WTC11 (cell line): ENCODE measurements around the gene APOBEC3C.

Experiments
- ATF1 ChIP-seq: sonication (generic); formaldehyde crosslinking; IDR thresholded peaks from 2 replicates; pipeline ENCODE4 v1.8.1; 2023; ENCODE audit warnings: mild to moderate bottlenecking, moderate library complexity, missing genetic modification reagents
- ATF2 ChIP-seq: sonication (generic); formaldehyde crosslinking; IDR thresholded peaks from 2 replicates; pipeline ENCODE4 v1.8.1; 2022; ENCODE audit warnings: low read depth, missing genetic modification reagents, borderline replicate concordance
- ATF3 ChIP-seq: sonication (generic); formaldehyde crosslinking; conservative IDR thresholded peaks from 2 replicates; pipeline ENCODE4 v1.8.1; 2022; ENCODE audit warnings: mild to moderate bottlenecking, missing genetic modification reagents
- CBFB ChIP-seq: sonication (generic); formaldehyde crosslinking; IDR thresholded peaks from 2 replicates; pipeline ENCODE4 v1.8.1; 2022; ENCODE audit warnings: mild to moderate bottlenecking, low read depth, missing genetic modification reagents
- CTCF ChIP-seq: fragments of 200-600 bp; IDR thresholded peaks from 2 replicates; pipeline ENCODE4 v1.8.0; 2022; ENCODE audit warnings: antibody characterized with exemption
- E2F4 ChIP-seq: sonication (generic); formaldehyde crosslinking; IDR thresholded peaks from 2 replicates; pipeline ENCODE4 v1.8.1; 2022; ENCODE audit warnings: low read depth, mild to moderate bottlenecking, moderate library complexity, missing genetic modification reagents, borderline replicate concordance
- E2F5 ChIP-seq: sonication (generic); formaldehyde crosslinking; IDR thresholded peaks from 2 replicates; pipeline ENCODE4 v1.8.1; 2022; ENCODE audit warnings: mild to moderate bottlenecking, moderate library complexity, missing genetic modification reagents
- ESRRA ChIP-seq: sonication (generic); formaldehyde crosslinking; IDR thresholded peaks from 2 replicates; pipeline ENCODE4 v1.8.1; 2022; ENCODE audit warnings: mild to moderate bottlenecking, missing genetic modification reagents, borderline replicate concordance
- MAX ChIP-seq: sonication (generic); formaldehyde crosslinking; IDR thresholded peaks from 2 replicates; pipeline ENCODE4 v1.8.0; 2022; ENCODE audit warnings: mild to moderate bottlenecking, missing genetic modification reagents
- TEAD1 ChIP-seq: sonication (generic); formaldehyde crosslinking; IDR thresholded peaks from 2 replicates; pipeline ENCODE4 v1.8.0; 2022; ENCODE audit warnings: mild to moderate bottlenecking, missing genetic modification reagents
- USF2 ChIP-seq: sonication (generic); formaldehyde crosslinking; IDR thresholded peaks from 2 replicates; pipeline ENCODE4 v1.8.1; 2023; ENCODE audit warnings: mild to moderate bottlenecking, missing genetic modification reagents, moderate library complexity
- ZNF317 ChIP-seq: sonication (generic); formaldehyde crosslinking; IDR thresholded peaks from 2 replicates; pipeline ENCODE4 v1.8.1; 2023; ENCODE audit warnings: low read depth, mild to moderate bottlenecking, moderate library complexity, missing genetic modification reagents, borderline replicate concordance

GRCh38 chr22:38971791-38972190 is 42.3 kb upstream of the APOBEC3C start:
- TF ChIP-seq CTCF, result no peak
- TF ChIP-seq ATF2 (CRISPR knock-in tag), result no peak
- TF ChIP-seq ZNF317 (CRISPR knock-in tag), result no peak
- TF ChIP-seq ATF1 (CRISPR knock-in tag), result no peak
- no peak for TF ChIP-seq E2F4
- TF ChIP-seq MAX (CRISPR knock-in tag), result no peak
- TF ChIP-seq USF2, result no peak
- TF ChIP-seq E2F5 (CRISPR knock-in tag), result no peak
- TF ChIP-seq TEAD1 (CRISPR knock-in tag), result no peak
- TF ChIP-seq CBFB (CRISPR knock-in tag), result no peak
- no peak for TF ChIP-seq ATF3 (CRISPR knock-in tag)
- no peak for TF ChIP-seq ESRRA
